ENCODE results near the gene STYX. TPM values are rescaled to one million over a fixed set of nuclear protein-coding genes. Genes with fewer than 3 reads are reported as not detected.

Gene STYX
- total and polyA plus RNA-seq, 2 of the 4 experiments (the other 2 are of a cell fraction) = 5.8 to 7.5 TPM

- Histone ChIP-seq H3K27ac (ENCODE audit: insufficient read depth, low read length) (no peak overlapping the region), H2BK5ac (ENCODE audit: low read depth, low read length, poor library complexity, severe bottlenecking) (no peak overlapping the region), H2BK15ac (ENCODE audit: low read depth, low read length) (no peak overlapping the region; the same call in 2 of the 3 replicates), H3K18ac (ENCODE audit: low read depth, low read length) (no peak overlapping the region; the same call in 1 of the 2 replicates), H3K23ac (ENCODE audit: low read depth, low read length) (no peak overlapping the region), H3K4me1 (ENCODE audit: control insufficient read depth, insufficient read depth, low read length) (peaks cover 2% of the 10 kb centered on the region), H4K5ac (ENCODE audit: low read depth, low read length) (no peak overlapping the region), H3K14ac (replicated peaks; ENCODE audit: low read depth, low read length) (no peak overlapping the region), H4K20me1 (ENCODE audit: insufficient read depth, low read length) (no peaks in the 10 kb centered on the region), H2BK120ac (ENCODE audit: low read depth, low read length) (no peak overlapping the region), H3K9me1 (ENCODE audit: insufficient read depth, low read length) (peaks cover 3% of the 10 kb centered on the region; the same call in 1 of the 2 replicates), H2BK20ac (ENCODE audit: low read depth, low read length) (peak overlapping the region; percentile 46; the same call in 1 of the 2 replicates), H3K36me3 (ENCODE audit: control insufficient read depth, insufficient read depth, low read length) (no peaks in the 10 kb centered on the region), H4K91ac (ENCODE audit: insufficient read depth, low read depth, low read length) (0 out of 2 replicates have a peak overlapping the region, but pooled peaks have one; percentile 46), H2AK9ac (replicated peaks; ENCODE audit: low read depth, low read length, poor library complexity) (no peak overlapping the region), H2AK5ac (ENCODE audit: low read depth, low read length) (no peak overlapping the region), H3K27me3 (ENCODE audit: control insufficient read depth, insufficient read depth, low read length) (no peaks in the 10 kb centered on the region), H3K4ac (ENCODE audit: low read depth, low read length) (no peak overlapping the region), H2AFZ (replicated peaks; ENCODE audit: low read length, poor library complexity) (no peak overlapping the region), H3K4me3 (ENCODE audit: insufficient read depth, low read depth, low read length) (no peak overlapping the region), H3K9me3 (ENCODE audit: control insufficient read depth, insufficient read depth, low read length) (no peaks in the 10 kb centered on the region), H3K56ac (ENCODE audit: extremely low read depth, insufficient read depth, low read length) (no peak overlapping the region), H3K9ac (ENCODE audit: low read depth, low read length) (no peak overlapping the region), H3K4me2 (ENCODE audit: low read depth, low read length) (no peak overlapping the region), H4K8ac (ENCODE audit: low read depth in 2 of 2, low read length in 2 of 2) (peak overlapping the region in 1 of 2 experiments; percentile 24; a peak in 2 of 4 replicates), H3K79me1 (ENCODE audit: low read depth in 1 of 2, low read length in 2 of 2) (no peaks in the 10 kb centered on the region)
- ChIA-PET CTCF (no interaction called here), POLR2A (ENCODE audit: unreplicated experiment) (no interaction called here)
- dilution Hi-C loops (cut with HindIII; ENCODE audit: low sequenced_read_pairs, unreplicated experiment) = no loop called here
- intact Hi-C loops (cut with micrococcal nuclease) = loop anchor here (5.0 to 10.0 kb wide), 2 partner anchors 120 to 483 kb away; no protein-coding TSS in a partner anchor
- BruUV-seq (replicated peaks) = no TSS peak
- WGBS, 2 experiments (ENCODE audit: extremely low coverage in 2 of 2, insufficient read length in 1 of 2) = no CpG with 5 or more reads among the region's 4 CpGs
- ATAC-seq (ENCODE audit: low read depth) (no peak; the same call in 1 of the 2 replicates), DNase-seq (peak; percentile 18)
- in situ Hi-C loops (cut with MboI; ENCODE audit: low sequenced_read_pairs) = loop anchor here (5.0 kb wide), 1 partner anchor 233 kb away; no protein-coding TSS in a partner anchor
- TF ChIP-seq CTCF (conservative IDR thresholded peaks at IDR 0.05; ENCODE audit: low read depth, low read length) (no peak), MAFK (IDR thresholded peaks at IDR 0.05; ENCODE audit: low read depth, low read length) (peak; percentile 70), USF2 (IDR thresholded peaks at IDR 0.05; ENCODE audit: low read depth, low read length) (no peak), ELK1 (IDR thresholded peaks at IDR 0.05; ENCODE audit: borderline replicate concordance, low read depth, low read length) (no peak)
These were observed 94.5 kb downstream of the STYX start for GRCh38 chr14:52824462-52824861.
